Uterus (tissue), 2 donors: ENCODE data around the gene NAA38.

ENCODE experiments used
- CTCF ChIP-seq, 4 experiments: fragments of 200-600 bp in 2 of 4; fragments of 450-650 bp in 2 of 4; sonication (generic) in 2 of 4; IDR thresholded peaks; one replicate each; pipeline ENCODE4 v1.5.1; 2016 to 2019; ENCODE audit warnings: antibody characterized with exemption in 4 of 4, mild to moderate bottlenecking in 2 of 4, moderate library complexity in 1 of 4
- POLR2A ChIP-seq, 2 donors: fragments of 450-650 bp; IDR thresholded peaks; one replicate each; pipeline ENCODE4 v1.6.1; 2016; ENCODE audit warnings: antibody characterized with exemption in 2 of 2, mild to moderate bottlenecking in 1 of 2, moderate library complexity in 1 of 2

DNA sequence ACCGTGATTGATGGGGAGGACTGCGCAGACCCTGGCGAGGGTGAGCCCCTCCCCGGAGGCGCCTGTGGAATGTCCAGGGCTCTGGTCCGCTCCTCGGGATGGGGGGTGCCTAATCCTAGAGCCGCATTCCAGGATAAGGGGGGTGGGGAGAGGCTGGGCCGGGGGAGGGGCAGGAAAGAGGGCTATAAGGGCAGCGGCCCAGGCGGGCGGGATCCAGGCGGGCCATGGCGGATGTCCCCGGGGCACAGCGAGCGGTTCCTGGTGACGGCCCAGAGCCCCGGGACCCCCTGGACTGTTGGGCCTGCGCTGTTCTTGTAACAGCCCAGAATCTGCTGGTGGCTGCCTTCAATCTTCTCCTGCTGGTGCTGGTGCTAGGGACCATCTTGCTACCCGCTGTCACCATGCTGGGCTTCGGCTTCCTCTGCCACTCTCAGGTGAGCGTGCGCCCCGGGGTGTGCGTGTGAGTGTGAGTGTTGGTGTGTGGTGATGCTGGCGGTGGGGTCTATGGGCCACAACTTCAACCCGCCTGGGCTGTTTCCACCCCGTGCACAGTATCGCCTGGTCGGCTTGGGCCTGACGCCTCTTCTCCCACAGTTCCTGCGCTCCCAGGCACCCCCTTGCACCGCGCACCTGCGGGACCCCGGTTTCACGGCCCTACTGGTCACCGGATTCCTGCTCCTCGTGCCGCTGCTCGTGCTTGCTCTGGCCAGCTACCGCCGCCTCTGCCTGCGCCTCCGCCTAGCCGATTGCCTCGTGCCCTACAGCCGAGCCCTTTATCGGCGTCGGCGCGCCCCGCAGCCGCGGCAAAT lies 2.3 kb downstream of the NAA38 start, which contains the start of gene TMEM88:
- TF ChIP-seq CTCF (IDR thresholded peaks at IDR 0.05) = no peak
- no peak for TF ChIP-seq POLR2A (IDR thresholded peaks at IDR 0.05)
